ENCODE data around the gene LMTK3. TPM values are rescaled to one million over a fixed set of nuclear protein-coding genes. Genes with fewer than 3 reads are reported as not detected.

Gene LMTK3
- total and polyA plus RNA-seq, 2 of the 4 experiments (the other 2 are of a cell fraction): 0.18 to 0.87 TPM

DNA sequence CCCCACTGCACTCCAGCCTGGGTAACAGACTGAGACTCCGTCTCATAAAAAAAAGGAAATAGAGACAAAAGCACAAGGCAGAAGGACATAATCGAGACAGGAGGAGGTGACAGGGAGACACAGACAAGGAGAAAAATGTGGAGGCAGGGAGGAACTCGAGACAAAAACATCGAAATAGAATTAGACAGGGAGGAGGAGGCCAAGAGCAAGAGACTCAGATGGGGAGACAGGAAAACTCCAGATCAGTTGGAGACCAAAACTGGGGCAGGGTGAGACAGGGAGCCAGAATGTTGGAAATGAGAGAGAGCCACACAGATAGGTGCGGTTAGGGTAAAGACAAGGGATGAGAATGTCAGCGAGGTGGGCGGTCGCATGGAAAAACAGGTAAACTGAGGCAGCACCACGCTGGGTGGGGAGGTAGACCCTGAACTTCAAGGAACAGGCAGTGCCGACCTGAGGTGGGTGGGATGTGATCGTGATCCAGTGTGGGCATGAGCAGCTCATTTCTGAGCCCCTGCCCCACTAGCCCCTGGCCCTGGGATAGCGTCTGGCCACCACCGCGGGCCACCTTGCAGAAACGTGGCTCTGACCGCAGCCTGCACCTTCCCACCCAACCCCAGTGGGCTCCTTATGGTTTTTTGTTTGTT is 27.3 kb downstream of the LMTK3 start:
- intact Hi-C loops (cut with micrococcal nuclease): no loop called here
- no peak overlapping the region for H3K18ac ChIP-seq (ENCODE audit: low read depth, low read length)
- peaks cover 6% of the 10 kb centered on the region; the same call in 1 of the 2 replicates for H3K36me3 ChIP-seq (ENCODE audit: control insufficient read depth, insufficient read depth, low read length)
- H3K9me1 ChIP-seq (ENCODE audit: insufficient read depth, low read length): peaks cover 22% of the 10 kb centered on the region
- ATAC-seq (ENCODE audit: low read depth) (no peak), DNase-seq (no peak)
- H4K20me1 ChIP-seq (ENCODE audit: insufficient read depth, low read length): peaks cover 20% of the 10 kb centered on the region
- TF ChIP-seq POLR2A (IDR thresholded peaks at IDR 0.05; ENCODE audit: low read depth, low read length): peak; percentile 42; the same call in 1 of the 2 replicates
- no peak for TF ChIP-seq BHLHE40 (IDR thresholded peaks at IDR 0.05; ENCODE audit: low read depth, low read length)
- H2BK15ac ChIP-seq (ENCODE audit: low read depth, low read length): no peak overlapping the region
- no peak overlapping the region for H3K9ac ChIP-seq (ENCODE audit: low read depth, low read length)
- H3K79me1 ChIP-seq (ENCODE audit: low read depth in 1 of 2, low read length in 2 of 2): peaks cover 0 to 9% of the 10 kb centered on the region in 2 experiments; a peak in 1 of 4 replicates
- no peak overlapping the region for H3K4me3 ChIP-seq (ENCODE audit: insufficient read depth, low read depth, low read length)
- H4K5ac ChIP-seq (ENCODE audit: low read depth, low read length): no peak overlapping the region
- no peak overlapping the region for H2AFZ ChIP-seq (replicated peaks; ENCODE audit: low read length, poor library complexity)
- POLR2A ChIA-PET (ENCODE audit: unreplicated experiment): no interaction called here
- H3K27ac ChIP-seq (ENCODE audit: insufficient read depth, low read length): no peak overlapping the region
- no TSS peak for BruUV-seq (replicated peaks)
- peaks cover 27% of the 10 kb centered on the region for H3K4me1 ChIP-seq (ENCODE audit: control insufficient read depth, insufficient read depth, low read length)
- H3K56ac ChIP-seq (ENCODE audit: extremely low read depth, insufficient read depth, low read length): no peak overlapping the region
- no peak overlapping the region for H2BK120ac ChIP-seq (ENCODE audit: low read depth, low read length)
- in situ Hi-C loops (cut with MboI; ENCODE audit: low sequenced_read_pairs): no loop called here
- no peak overlapping the region for H2BK20ac ChIP-seq (ENCODE audit: low read depth, low read length)
- no peak overlapping the region for H4K91ac ChIP-seq (ENCODE audit: insufficient read depth, low read depth, low read length)
- no peak overlapping the region for H3K4me2 ChIP-seq (ENCODE audit: low read depth, low read length)
- no peak overlapping the region for H3K4ac ChIP-seq (ENCODE audit: low read depth, low read length)
- H2AK9ac ChIP-seq (replicated peaks; ENCODE audit: low read depth, low read length, poor library complexity): peak overlapping the region; percentile 1
- no peak overlapping the region for H4K8ac ChIP-seq (ENCODE audit: low read depth in 2 of 2, low read length in 2 of 2)
- dilution Hi-C loops (cut with HindIII; ENCODE audit: low sequenced_read_pairs, unreplicated experiment): no loop called here
- no peak overlapping the region for H3K14ac ChIP-seq (replicated peaks; ENCODE audit: low read depth, low read length)
- 0 out of 2 replicates have a peak overlapping the region, but pooled peaks have one; percentile 39 for H2AK5ac ChIP-seq (ENCODE audit: low read depth, low read length)
- WGBS, 2 experiments (ENCODE audit: extremely low coverage in 2 of 2, insufficient read length in 1 of 2): 84% methylated on average over 5 of the region's 16 CpGs; no CpG with 5 or more reads in 1 of the 2 experiments
- H3K23ac ChIP-seq (ENCODE audit: low read depth, low read length): no peak overlapping the region
- H3K9me3 ChIP-seq (ENCODE audit: control insufficient read depth, insufficient read depth, low read length): no peaks in the 10 kb centered on the region
- H2BK5ac ChIP-seq (ENCODE audit: low read depth, low read length, poor library complexity, severe bottlenecking): no peak overlapping the region
- CTCF ChIA-PET: no interaction called here
- H3K27me3 ChIP-seq (ENCODE audit: control insufficient read depth, insufficient read depth, low read length): no peaks in the 10 kb centered on the region

Measured in IMR-90 (cell line).